SU-DHL-6 (cell line): ENCODE data around the gene DCHS1.

Experiments used
- H2AFZ ChIP-seq: fragments of 200-600 bp; sonication (generic); 2 replicates; pipeline ENCODE4 v1.6.1; 2014; ENCODE audit warnings: low read depth, mild to moderate bottlenecking, moderate library complexity, mixed read lengths, antibody characterized with exemption, low read length; ENCODE audit not compliant: severe bottlenecking
- H3F3A ChIP-seq: fragments of 200-600 bp; shearing (Covaris generic); 2 replicates; pipeline ENCODE4 v1.6.0; 2016; ENCODE audit warnings: antibody characterized with exemption, mild to moderate bottlenecking; ENCODE audit not compliant: insufficient read depth
- H3K27ac ChIP-seq: fragments of 200-600 bp; sonication (generic); 2 replicates; pipeline ENCODE4 v1.5.1; 2016; ENCODE audit warnings: low read depth, mild to moderate bottlenecking, low read length, moderate library complexity, mixed read lengths
- H3K27me3 ChIP-seq: fragments of 200-600 bp; sonication (generic), shearing (Covaris generic); 2 replicates; pipeline ENCODE4 v1.6.0; 2014; ENCODE audit warnings: mild to moderate bottlenecking, low read length
- H3K36me3 ChIP-seq: fragments of 200-600 bp; sonication (generic); 2 replicates; pipeline ENCODE4 v1.6.1; 2014; ENCODE audit warnings: mild to moderate bottlenecking, low read length, mixed read lengths
- H3K4me2 ChIP-seq: fragments of 300-600, 200-600 bp; shearing (Covaris generic), sonication (generic); 2 replicates; pipeline ENCODE4 v1.6.0; 2014; ENCODE audit warnings: low read length, low read depth, mild to moderate bottlenecking; ENCODE audit not compliant: poor library complexity, severe bottlenecking
- H3K4me3 ChIP-seq: fragments of 200-600 bp; sonication (generic); 2 replicates; pipeline ENCODE4 v1.5.1; 2014; ENCODE audit warnings: antibody characterized with exemption, low read length, mild to moderate bottlenecking, mixed read lengths; ENCODE audit not compliant: insufficient read depth, poor library complexity, severe bottlenecking
- H3K79me2 ChIP-seq: fragments of 200-600 bp; sonication (generic); 2 replicates; pipeline ENCODE4 v1.6.1; 2014; ENCODE audit warnings: mild to moderate bottlenecking, low read length, moderate library complexity; ENCODE audit not compliant: insufficient read depth
- H3K9ac ChIP-seq: fragments of 200-600 bp; sonication (generic); 2 replicates; pipeline ENCODE4 v1.7.0; 2014; ENCODE audit warnings: mild to moderate bottlenecking, low read length
- H3K9me2 ChIP-seq: fragments of 200-600 bp; sonication (generic); replicated peaks from 2 replicates; pipeline ENCODE4 v1.6.1; 2014; ENCODE audit warnings: low read length; ENCODE audit not compliant: insufficient read depth
- H3K9me3 ChIP-seq: fragments of 200-600 bp; sonication (generic); 2 replicates; pipeline ENCODE4 v1.6.1; 2014; ENCODE audit warnings: low read length, mixed read lengths; ENCODE audit not compliant: insufficient read depth
- H4K20me1 ChIP-seq: fragments of 200-600 bp; sonication (generic); 2 replicates; pipeline ENCODE4 v1.6.1; 2014; ENCODE audit warnings: low read depth, mild to moderate bottlenecking, antibody characterized with exemption, low read length, moderate library complexity, mixed read lengths
- CTCF ChIP-seq: fragments of 200-600 bp; sonication (generic); IDR thresholded peaks from one replicate; pipeline ENCODE4 v1.5.1; 2017; ENCODE audit warnings: antibody characterized with exemption, mild to moderate bottlenecking, low read length, moderate library complexity; ENCODE audit not compliant: insufficient read depth, poor library complexity, severe bottlenecking
- EZH2phosphoT487 ChIP-seq: fragments of 200-600 bp; sonication (generic), shearing (Covaris generic); conservative IDR thresholded peaks from 2 replicates; pipeline ENCODE4 v1.6.1; 2018; ENCODE audit warnings: mild to moderate bottlenecking, antibody characterized with exemption, low read length, moderate library complexity, mixed read lengths

The DCHS1 gene

GRCh38 chr11:6638429-6638828 lies 17.2 kb downstream of the DCHS1 start:
- Histone ChIP-seq H3K27me3 (no peaks in the 10 kb centered on the region), H3K9me2 (no peaks in the 10 kb centered on the region), H2AFZ (no peak overlapping the region), H4K20me1 (no peaks in the 10 kb centered on the region), H3F3A (no peaks in the 10 kb centered on the region), H3K27ac (no peak overlapping the region), H3K79me2 (no peaks in the 10 kb centered on the region), H3K9me3 (no peaks in the 10 kb centered on the region), H3K4me2 (no peak overlapping the region), H3K36me3 (no peaks in the 10 kb centered on the region), H3K9ac (no peak overlapping the region), H3K4me3 (no peak overlapping the region)
- no peak for TF ChIP-seq CTCF
- TF ChIP-seq EZH2phosphoT487, result no peak

GRCh38 chr11:6637871-6638270 lies 17.7 kb downstream of the DCHS1 start:
- Histone ChIP-seq H3K9ac (no peak overlapping the region), H3K27ac (no peak overlapping the region), H3K9me2 (no peaks in the 10 kb centered on the region), H3K4me2 (no peak overlapping the region), H3K9me3 (no peaks in the 10 kb centered on the region), H4K20me1 (no peaks in the 10 kb centered on the region), H2AFZ (no peak overlapping the region), H3K79me2 (no peaks in the 10 kb centered on the region), H3F3A (no peaks in the 10 kb centered on the region), H3K4me3 (no peak overlapping the region), H3K27me3 (no peaks in the 10 kb centered on the region), H3K36me3 (no peaks in the 10 kb centered on the region)
- TF ChIP-seq CTCF (no peak), EZH2phosphoT487 (no peak)

- TF ChIP-seq CTCF (no peak), EZH2phosphoT487 (no peak)
- Histone ChIP-seq H3K27me3 (no peaks in the 10 kb centered on the region), H3K9me3 (no peaks in the 10 kb centered on the region), H3K9ac (no peak overlapping the region), H3K4me2 (no peak overlapping the region), H3F3A (no peaks in the 10 kb centered on the region), H3K36me3 (no peaks in the 10 kb centered on the region), H3K9me2 (no peaks in the 10 kb centered on the region), H4K20me1 (no peaks in the 10 kb centered on the region), H3K27ac (no peak overlapping the region), H2AFZ (no peak overlapping the region), H3K4me3 (no peak overlapping the region), H3K79me2 (no peaks in the 10 kb centered on the region)
These were observed 19.1 kb downstream of the DCHS1 start for GRCh38 chr11:6636480-6636879.
